A673 (cell line): Measurements from ENCODE around the gene RPL28. TPM values are rescaled to one million over a fixed set of nuclear protein-coding genes. Genes with fewer than 3 reads are reported as not detected.

Source experiments
- BruUV-seq: library from RNA; stranded (reverse); fragments of 400-500 nt; replicated peaks from 2 replicates; lab custom pipeline; 2021; lab: Mats Ljungman, UMichigan
- CTCF ChIA-PET: fragments of 300-600 bp; sonication (Branson Sonifier 250); formaldehyde crosslinking; loops from one replicate; lab custom pipeline; 2022; ENCODE audit warnings: antibody characterized with exemption; lab: Charles Lee
- POLR2A ChIA-PET: fragments of 300-600 bp; sonication (Branson Sonifier 250); formaldehyde crosslinking; loops from one replicate; lab custom pipeline; 2022; ENCODE audit warnings: antibody characterized with exemption; ENCODE audit not compliant: low non-redundant PET; lab: Charles Lee
- DNase-seq: peaks from one replicate; pipeline ENCODE4 v3.0.0-alpha.2; 2015; ENCODE audit warnings: low spot score
- H3K27ac ChIP-seq: fragments of 200-600 bp; sonication (generic); 2 replicates; pipeline ENCODE4 v1.5.1; 2016; ENCODE audit warnings: mixed run types, low read depth, mild to moderate bottlenecking, mixed read lengths, antibody characterized with exemption, low read length; ENCODE audit not compliant: poor library complexity, severe bottlenecking
- H3K27me3 ChIP-seq: fragments of 200-600 bp; sonication (generic); replicated peaks from 2 replicates; pipeline ENCODE4 v1.6.1; 2017; ENCODE audit warnings: mixed run types, low read depth, mild to moderate bottlenecking, mixed read lengths, antibody characterized with exemption, low read length; ENCODE audit not compliant: insufficient read depth, poor library complexity
- H3K36me3 ChIP-seq: fragments of 200-600 bp; sonication (generic); 2 replicates; pipeline ENCODE4 v1.6.1; 2016; ENCODE audit warnings: mixed run types, mild to moderate bottlenecking, mixed read lengths, antibody characterized with exemption, low read length; ENCODE audit not compliant: insufficient read depth, poor library complexity, severe bottlenecking
- H3K4me1 ChIP-seq: fragments of 200-600 bp; sonication (generic); 2 replicates; pipeline ENCODE4 v1.6.1; 2017; ENCODE audit warnings: mixed run types, mild to moderate bottlenecking, mixed read lengths, antibody characterized with exemption, low read length; ENCODE audit not compliant: insufficient read depth, poor library complexity, severe bottlenecking
- H3K4me3 ChIP-seq: fragments of 200-600 bp; sonication (generic); 2 replicates; pipeline ENCODE4 v1.5.1; 2016; ENCODE audit warnings: low read depth, mixed run types, mild to moderate bottlenecking, mixed read lengths, low read length; ENCODE audit not compliant: poor library complexity, severe bottlenecking
- H3K9me3 ChIP-seq: fragments of 200-600 bp; sonication (generic); 2 replicates; pipeline ENCODE4 v1.6.1; 2016; ENCODE audit warnings: mixed run types, low read depth, mild to moderate bottlenecking, mixed read lengths, antibody characterized with exemption, low read length; ENCODE audit not compliant: poor library complexity, severe bottlenecking
- CTCF ChIP-seq: fragments of 300-800, 200-600 bp; sonication (generic); conservative IDR thresholded peaks from 2 replicates; pipeline ENCODE4 v1.5.1; 2017; ENCODE audit warnings: low read depth, mild to moderate bottlenecking, antibody characterized with exemption, low read length, moderate library complexity, mixed read lengths
- EZH2 ChIP-seq: fragments of 200-600 bp; sonication (generic); IDR thresholded peaks from 2 replicates; pipeline ENCODE4 v1.6.1; 2017; ENCODE audit warnings: borderline replicate concordance, low read depth, mild to moderate bottlenecking, mixed read lengths, antibody characterized with exemption, low read length; ENCODE audit not compliant: poor library complexity, severe bottlenecking
- intact Hi-C: fragments of 100-400 bp; cut with micrococcal nuclease; formaldehyde crosslinking; loops from one replicate; pipeline ENCODE4 v1.10.0; 2022; ENCODE audit not compliant: unreplicated experiment
- total RNA-seq: library from RNA; stranded (reverse); gene quantifications from 2 replicates; pipeline ENCODE4 v1.2.3, GENCODE V29; 2021

Gene RPL28
- total RNA-seq, 1 experiment from 2014 or later: 1,380 TPM

GRCh38 chr19:55365964-55366363 lies 19.8 kb upstream of the RPL28 start:
- H3K4me1 ChIP-seq: no peaks in the 10 kb centered on the region
- CTCF ChIA-PET: no interaction called here
- H3K27ac ChIP-seq: no peak overlapping the region
- H3K9me3 ChIP-seq: no peaks in the 10 kb centered on the region
- POLR2A ChIA-PET: no interaction called here
- intact Hi-C loops: no loop called here
- BruUV-seq: no TSS peak
- no peak for DNase-seq
- TF ChIP-seq EZH2: no peak
- no peak for TF ChIP-seq CTCF
- H3K36me3 ChIP-seq: no peaks in the 10 kb centered on the region
- no peak overlapping the region for H3K4me3 ChIP-seq
- peaks cover 12% of the 10 kb centered on the region for H3K27me3 ChIP-seq

- POLR2A ChIA-PET: interaction anchor here (0.6 kb wide), 1 partner anchor 249 kb away, joined by 5 read pairs; no protein-coding TSS in a partner anchor
- Histone ChIP-seq H3K27ac (no peak overlapping the region), H3K27me3 (peaks cover 15% of the 10 kb centered on the region), H3K36me3 (no peaks in the 10 kb centered on the region), H3K4me3 (no peak overlapping the region), H3K4me1 (no peaks in the 10 kb centered on the region), H3K9me3 (no peaks in the 10 kb centered on the region)
- TF ChIP-seq CTCF (no peak), EZH2 (no peak)
- CTCF ChIA-PET: no interaction called here
- intact Hi-C loops: no loop called here
- no TSS peak for BruUV-seq
- DNase-seq: no peak
Measured at GRCh38 chr19:55366790-55367189, 18.9 kb upstream of the RPL28 start.

GRCh38 chr19:55368106-55368505 lies 17.6 kb upstream of the RPL28 start:
- POLR2A ChIA-PET: no interaction called here

More at GRCh38 chr19:55368106-55368505, 17.6 kb upstream of the RPL28 start:
- H3K4me1 ChIP-seq: no peaks in the 10 kb centered on the region
- BruUV-seq: no TSS peak
- H3K27ac ChIP-seq: no peak overlapping the region
- H3K27me3 ChIP-seq: peaks cover 15% of the 10 kb centered on the region
- H3K9me3 ChIP-seq: no peaks in the 10 kb centered on the region
- no peaks in the 10 kb centered on the region for H3K36me3 ChIP-seq
- CTCF ChIA-PET: interaction anchor here (0.7 kb wide), 1 partner anchor 209 kb away, joined by 4 read pairs; no protein-coding TSS in a partner anchor
- H3K4me3 ChIP-seq: no peak overlapping the region
- TF ChIP-seq CTCF: no peak
- no peak for TF ChIP-seq EZH2
- intact Hi-C loops: no loop called here
- no peak for DNase-seq
